NCI-H1436 (cell line): ENCODE measurements around the gene ASIP.
"Not testable (repeated sequence)": the region's sequence is repeated elsewhere in the genome, so short reads cannot be mapped to it uniquely, and the experiment has no call there.

ENCODE experiments used
- DNase-seq: peaks from one replicate; lab custom pipeline; 2025; lab: John Stamatoyannopoulos, UW

Gene ASIP

DNA sequence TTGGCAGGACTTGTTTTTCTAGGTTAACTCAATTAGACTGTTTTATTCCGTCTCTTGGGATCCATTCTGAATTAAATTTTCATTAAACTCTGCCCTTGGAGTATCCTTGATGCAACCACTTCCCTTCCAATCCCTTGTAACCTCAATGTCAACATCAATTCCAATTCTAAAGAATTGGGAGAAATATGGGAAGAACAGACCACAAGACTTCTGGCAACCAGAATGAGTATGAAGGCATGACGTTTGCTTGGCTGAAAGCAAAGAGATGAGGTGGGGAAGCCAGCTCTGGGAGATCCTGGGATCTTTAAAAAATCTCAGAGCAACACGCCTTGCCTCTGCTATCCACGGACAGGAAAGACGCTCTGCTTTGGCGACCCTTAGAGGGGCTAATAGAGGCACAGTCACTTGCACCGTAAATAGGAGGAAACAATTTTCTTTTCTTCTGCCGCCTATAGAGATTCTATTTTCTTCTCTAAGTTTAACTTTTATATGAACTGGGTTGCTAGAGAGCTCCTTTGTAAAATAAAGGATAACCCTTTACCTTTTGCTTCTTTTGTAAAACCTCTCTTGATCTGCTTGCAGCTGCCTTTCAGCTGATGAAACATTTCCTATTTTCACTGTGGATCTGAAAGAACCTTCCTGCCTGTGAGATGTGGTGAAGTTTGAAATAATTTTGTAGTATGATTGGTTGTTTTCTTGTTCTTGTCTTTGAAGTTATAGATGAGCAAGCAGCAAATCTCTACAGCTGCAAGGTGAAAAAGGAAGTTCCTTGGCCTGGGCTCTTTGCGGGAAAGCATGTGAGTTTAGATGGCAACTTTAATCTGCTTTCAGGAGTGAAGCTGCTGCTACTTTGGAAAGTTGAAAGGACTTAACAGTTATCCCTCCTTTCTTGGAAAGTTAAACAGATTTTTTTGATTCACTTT, at the start of gene ASIP:
ASIP (plus strand) TSS at position 731 of the 923 bp plus-strand sequence. CDS start 18,952 bp downstream, outside the sequence.
- DNase-seq = no peak

DNA sequence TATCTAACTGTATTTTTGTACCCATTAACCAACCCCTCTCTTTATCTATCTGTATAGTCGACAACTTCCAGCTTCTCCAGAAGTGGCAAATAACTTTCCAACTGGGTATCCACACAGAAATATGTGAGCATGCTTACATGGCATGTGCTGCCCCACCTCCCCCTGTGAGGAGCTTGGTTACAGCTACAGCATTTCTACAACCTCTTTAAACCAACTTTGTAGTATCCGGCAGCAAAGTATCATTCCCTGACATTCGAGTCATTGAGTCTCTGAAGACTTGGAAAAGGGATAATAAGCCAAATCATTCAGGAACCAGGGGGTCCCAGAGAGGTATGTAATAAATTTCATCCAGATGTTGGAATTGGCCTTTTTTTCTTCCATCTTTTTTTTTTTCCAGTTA, 48.2 kb upstream of the ASIP start:
- no peak for DNase-seq

DNA sequence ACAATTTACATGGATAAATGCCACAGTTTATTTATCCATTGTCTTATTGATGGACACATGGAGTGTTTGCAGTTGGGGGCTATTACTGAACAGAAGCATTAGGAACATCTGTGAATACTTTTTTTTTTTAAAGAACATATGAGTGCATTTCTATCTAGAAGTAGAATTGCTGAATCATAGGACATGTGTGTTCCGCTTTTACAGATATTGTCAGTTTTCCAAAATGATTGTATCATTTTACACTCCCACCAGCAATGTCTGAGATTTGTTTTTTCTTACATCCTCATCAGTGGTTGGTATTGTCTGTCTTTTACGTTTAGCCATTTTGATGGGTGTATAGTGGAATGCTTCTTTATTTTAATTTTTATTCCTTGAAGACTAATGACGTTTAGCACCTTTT, 42.0 kb upstream of the ASIP start:
- no peak for DNase-seq

- DNase-seq = no peak
These were observed 41.2 kb upstream of the ASIP start for GRCh38 chr20:34200023-34200422.

DNA sequence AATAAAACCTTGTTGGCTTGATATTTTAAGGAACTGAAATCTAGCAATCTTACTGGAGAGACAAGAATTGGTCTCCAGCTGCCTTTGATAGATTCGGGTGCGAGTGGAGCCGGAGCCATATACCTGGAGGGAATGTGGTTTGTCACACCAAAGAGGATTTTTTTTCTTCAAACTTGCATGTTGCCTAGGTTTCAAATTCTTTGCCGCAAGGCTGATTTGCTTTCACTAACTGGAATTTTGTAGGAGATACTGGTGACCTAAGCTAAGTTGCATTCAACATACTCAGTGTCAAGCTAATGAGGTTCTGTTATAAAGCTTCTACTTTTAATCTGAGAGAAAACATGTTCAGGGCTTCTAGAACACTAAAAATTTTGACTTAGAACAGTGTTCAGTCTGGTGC, 39.7 kb upstream of the ASIP start:
- no peak for DNase-seq

DNA sequence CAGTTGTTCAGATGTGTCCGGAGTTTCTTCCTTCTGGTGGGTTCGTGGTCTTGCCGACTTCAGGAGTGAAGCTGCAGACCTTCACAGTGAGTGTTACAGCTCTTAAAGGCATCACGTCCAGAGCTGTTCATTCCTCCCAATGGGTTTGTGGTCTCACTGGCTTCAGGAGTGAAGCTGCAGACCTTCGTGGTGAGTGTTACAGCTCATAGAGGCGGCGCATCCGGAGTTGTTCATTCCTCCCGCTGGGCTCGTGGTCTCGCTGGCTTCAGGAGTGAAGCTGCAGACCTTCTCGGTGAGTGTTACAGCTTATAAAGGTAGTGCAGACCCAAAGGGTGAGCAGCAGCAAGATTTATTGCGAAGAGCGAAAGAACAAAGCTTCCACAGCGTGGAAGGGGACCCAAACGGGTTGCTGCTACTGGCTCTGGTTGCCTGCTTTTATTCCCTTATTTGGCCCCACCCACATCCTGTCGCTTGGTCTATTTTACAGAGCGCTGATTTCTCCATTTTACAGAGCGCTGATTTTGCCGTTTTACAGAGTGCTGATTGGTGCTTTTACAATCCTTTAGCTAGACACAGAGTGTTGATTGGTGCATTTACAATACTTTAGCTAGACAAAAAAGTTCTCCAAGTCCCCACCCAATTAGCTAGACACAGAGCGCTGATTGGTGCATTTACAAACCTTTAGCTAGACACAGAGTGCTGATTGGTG, 35.9 kb upstream of the ASIP start:
- DNase-seq = peak; percentile 25

DNA sequence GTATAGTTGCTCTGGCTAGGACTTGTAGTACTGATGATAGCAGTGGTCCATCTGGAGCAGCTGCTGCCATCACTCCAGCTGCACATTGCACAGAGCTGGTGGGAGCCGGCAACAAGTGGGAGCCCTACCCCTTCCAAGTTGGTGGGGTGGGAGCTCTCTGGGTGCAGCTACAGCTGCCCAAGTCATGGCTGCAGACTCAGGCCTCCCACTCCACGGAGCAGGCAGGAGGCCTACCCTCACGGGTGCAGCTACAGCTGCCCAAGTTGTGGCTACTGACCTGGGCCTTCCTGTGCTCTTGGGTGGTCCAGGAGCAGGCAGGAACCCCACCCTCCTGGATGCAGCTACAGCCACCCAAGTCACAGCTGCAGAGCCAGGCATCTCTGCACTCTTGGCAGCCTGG, 32.1 kb upstream of the ASIP start:
- DNase-seq = no peak

GRCh38 chr20:34210271-34210670, 31.0 kb upstream of the ASIP start:
- DNase-seq = no peak

- DNase-seq = no peak
These were observed 29.6 kb upstream of the ASIP start for GRCh38 chr20:34211591-34211990.

DNA sequence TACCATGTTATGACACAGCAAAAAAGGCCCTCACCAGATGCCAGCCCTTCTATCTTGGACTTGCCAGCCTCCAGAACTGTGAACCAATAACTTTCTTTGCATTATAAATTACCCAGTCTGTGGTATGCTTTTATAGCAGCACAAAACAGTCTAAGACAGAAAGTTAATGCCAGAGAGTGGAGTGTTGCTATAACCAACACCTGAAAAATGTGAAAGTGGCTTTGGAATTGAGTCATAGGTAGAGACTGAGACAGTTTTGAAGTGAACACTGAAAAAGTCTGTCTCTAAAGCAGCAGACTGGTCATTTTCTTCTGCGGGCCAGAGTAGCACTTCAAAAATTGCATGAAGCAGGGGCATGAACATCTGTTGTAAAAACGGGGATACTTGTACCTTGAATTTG, 28.0 kb upstream of the ASIP start:
- no peak for DNase-seq

DNA sequence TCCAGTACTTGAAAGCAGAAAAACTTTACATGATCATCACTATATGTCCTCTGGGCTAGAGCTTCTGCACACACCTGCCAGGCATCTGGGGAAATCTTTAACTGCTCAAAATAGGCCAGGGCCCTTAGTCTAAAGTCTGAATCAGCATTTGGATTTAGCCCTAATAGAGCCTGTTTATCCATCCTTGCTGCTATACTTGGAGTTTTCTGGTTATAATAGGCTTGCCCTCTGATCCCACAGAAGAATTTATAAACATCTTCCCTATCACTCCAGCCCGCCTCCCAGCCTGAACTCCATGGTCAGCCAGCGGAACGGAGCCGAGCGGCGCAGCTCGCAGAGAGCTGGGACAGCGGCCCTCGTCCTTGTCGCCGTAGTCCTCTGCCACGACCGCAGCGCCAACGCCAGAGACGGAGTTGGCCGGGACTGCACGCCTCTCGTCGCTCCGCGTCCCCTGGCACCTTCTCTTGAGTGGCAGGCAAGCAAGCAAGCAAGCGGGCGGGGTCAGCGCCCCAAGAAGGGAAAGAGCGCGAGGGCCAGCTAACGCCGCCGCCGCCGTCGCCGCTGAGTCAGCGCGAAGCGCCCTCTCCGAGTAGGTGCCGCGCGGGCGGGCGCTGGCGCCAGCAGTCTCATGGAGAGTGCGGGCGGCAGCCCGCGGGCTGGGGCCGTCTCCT, 25.4 kb upstream of the ASIP start:
- DNase-seq = peak; percentile 54

DNA sequence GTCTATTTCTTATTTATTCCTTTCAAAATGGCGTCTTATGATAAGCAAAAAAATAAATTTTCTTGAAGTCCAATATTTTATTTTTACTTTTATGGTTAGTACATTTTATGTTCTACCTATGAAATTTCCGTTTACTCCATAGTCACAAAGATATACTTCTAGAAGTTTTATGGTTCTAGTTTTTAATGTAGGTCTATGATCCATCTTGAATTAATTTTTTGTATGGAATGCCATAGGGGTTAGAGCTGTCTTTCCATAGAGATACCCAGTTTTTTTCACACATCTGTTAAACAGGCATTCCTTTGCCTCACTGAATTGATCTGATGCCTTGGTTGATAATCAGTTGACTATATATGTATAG, 24.9 kb upstream of the ASIP start:
- no peak for DNase-seq

DNA sequence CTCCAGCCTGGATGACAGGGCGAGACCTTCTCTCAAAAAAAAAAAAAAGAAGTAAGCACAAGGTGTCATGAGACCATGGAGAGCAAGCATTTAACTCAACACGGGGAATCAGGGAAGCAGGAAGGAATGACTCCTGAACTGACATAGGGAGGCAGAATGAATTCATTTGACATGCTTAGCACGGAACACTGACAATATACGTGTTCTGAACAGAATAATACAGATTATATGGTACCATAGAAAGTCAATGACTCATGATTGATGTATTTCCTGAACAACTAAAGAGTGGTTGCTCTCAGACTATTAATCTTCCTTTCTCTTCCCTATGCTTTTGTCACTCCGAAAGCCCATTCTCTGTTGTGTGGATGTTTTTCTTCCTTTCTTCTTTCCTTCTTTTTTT, 20.7 kb upstream of the ASIP start:
- DNase-seq = no peak

DNA sequence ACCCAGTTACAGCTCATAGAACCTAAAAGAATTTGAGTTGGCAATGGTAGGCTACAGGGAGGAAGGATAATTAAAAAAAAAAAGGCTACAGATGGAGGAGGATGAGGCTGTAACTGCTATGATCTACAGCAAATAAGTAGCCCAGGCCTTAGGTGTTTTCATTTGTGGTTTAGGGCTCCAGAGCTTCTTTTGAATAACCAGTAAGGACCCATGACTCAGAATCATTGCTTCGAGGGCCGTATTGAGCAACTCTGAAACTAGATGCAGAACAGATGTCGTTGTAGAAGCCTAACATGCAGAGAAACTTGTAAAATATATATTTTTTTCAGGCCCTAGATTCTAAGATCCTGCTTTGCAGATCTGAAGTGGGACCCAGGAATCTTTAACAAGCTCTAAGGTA, 19.0 kb upstream of the ASIP start:
- DNase-seq = no peak

GRCh38 chr20:34224251-34224650, 17.0 kb upstream of the ASIP start:
- not testable (repeated sequence) for DNase-seq

- DNase-seq = no peak
These were observed 9.6 kb upstream of the ASIP start for GRCh38 chr20:34231634-34232033.

DNA sequence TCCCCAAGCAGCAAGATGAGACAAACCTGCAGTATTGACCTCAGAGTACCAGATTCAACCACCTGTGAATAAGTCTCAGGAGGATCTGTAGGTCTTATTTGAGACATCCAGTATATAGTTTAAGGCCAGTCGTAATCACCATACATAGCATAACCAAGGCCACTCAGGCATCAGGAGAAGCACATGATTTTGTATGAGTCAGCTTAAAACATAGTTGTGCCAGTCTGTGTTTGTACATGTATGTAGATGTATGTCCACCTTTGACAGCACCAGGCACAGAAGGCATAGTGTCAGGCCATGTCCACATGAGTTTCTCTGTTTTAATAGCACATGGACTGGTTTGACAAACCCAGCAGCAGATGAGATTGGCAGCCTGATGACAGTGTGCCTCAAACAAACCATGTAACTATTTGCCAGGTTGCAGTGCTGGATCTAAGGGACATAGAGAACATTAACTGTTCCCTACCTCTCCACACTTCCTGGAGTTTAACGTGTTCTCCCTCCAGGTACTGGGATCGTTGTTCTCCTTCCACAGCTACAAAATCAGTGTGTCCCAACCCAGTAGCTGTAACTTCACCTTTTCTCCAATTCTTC, 8.6 kb upstream of the ASIP start:
- DNase-seq = no peak

DNA sequence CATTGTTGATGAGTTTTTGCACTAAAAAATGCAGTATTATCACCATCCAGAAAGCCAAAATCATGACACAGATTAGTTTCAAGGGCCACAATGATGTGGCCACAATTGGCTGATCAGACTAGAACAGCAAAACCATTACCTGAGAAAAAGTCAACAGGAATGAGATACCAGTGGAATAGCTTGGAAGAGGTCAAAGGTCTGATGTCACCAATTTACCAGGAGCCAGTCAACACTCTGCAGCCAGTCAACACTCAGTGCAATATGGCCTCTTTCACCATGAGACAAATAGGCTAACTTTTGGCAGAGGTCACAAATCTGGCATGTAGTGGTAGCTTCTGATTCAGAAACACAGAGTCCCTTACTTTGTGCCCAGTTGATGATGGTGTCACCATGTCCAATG, 7.5 kb upstream of the ASIP start:
- no peak for DNase-seq

- no peak for DNase-seq
These were observed 5.3 kb upstream of the ASIP start for GRCh38 chr20:34235875-34236274.

GRCh38 chr20:34237942-34238341, 3.3 kb upstream of the ASIP start:
- DNase-seq = no peak

DNA sequence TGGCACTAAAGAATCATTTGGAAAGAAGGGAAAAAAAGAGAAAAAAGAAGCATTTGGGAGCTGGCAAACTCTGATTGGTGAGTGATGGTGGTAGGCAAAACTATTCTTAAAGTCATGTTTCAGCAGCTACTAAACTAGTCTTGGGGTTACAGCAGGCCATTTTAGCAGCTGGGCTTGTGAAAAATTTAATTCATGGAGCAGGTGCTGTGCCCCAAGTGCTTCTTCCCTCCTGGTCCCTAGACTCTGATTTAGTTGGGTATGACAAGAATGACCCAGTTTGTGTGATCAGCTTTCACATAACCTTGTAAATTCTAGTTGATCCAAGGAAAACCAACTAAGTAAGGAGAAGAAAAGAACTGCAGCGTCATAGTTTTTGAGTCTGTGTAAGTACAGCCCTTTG, 1.1 kb upstream of the ASIP start:
- DNase-seq = no peak

DNA sequence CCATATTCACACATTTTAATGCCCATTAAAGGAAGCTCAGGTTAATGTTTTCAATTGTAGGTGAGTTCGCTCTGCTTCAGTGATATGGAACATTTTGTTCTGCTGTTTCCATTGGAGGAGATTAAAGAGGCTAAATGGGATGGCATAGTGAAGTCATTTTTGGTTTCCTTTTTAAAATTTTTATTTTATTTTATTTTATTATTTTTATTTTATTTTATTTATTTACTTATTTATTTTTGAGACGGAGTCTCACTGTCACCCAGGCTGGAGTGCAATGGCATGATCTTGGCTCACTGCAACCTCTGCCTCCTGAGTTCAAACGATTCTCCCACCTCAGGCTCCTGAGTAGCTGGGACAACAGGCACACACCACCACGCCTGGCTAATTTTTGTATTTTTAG, 792 bp downstream of the ASIP start:
- not testable (repeated sequence) for DNase-seq

DNA sequence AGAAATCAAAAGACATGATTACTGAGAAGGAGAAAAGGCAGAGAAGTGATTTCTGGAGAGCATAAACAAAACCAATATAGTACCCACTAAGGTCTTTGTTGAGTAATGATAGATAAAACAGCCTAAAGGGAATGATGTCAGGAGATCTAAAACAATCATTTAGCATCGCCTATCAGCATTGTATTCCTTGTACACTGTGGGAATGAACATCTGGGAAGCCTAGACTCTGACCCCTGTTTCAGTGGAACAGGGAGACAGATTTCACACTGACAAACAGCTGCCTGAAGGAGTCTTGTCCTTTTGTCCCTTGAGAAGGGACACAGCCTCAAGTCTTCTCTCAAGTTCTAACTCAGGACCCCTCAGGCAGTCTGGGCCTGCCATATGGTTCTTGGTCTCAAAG, 1.7 kb downstream of the ASIP start:
- no peak for DNase-seq
